Right kidney (tissue), 1 donor: ENCODE data around the gene EEF1AKMT3.
"Not testable (repeated sequence)": the region's sequence is repeated elsewhere in the genome, so short reads cannot be mapped to it uniquely, and the experiment has no call there.

Experiments used
- DNase-seq: peaks from one replicate; pipeline ENCODE4 v3.0.0-alpha.2; 2016

EEF1AKMT3 gene

GRCh38 chr12:57816855-57817151 is 44.4 kb downstream of the EEF1AKMT3 start:
- DNase-seq: no peak

GRCh38 chr12:57817261-57817989 is 45.0 kb downstream of the EEF1AKMT3 start:
- no peak for DNase-seq

GRCh38 chr12:57817990-57818331 is 45.5 kb downstream of the EEF1AKMT3 start:
- not testable (repeated sequence) for DNase-seq

- not testable (repeated sequence) for DNase-seq
These were observed 47.7 kb downstream of the EEF1AKMT3 start for GRCh38 chr12:57820119-57820518.

GRCh38 chr12:57821015-57821414 is 48.6 kb downstream of the EEF1AKMT3 start:
- DNase-seq: not testable (repeated sequence)

GRCh38 chr12:57821474-57822214 is 49.2 kb downstream of the EEF1AKMT3 start:
- DNase-seq: no peak

GRCh38 chr12:57822392-57823130 is 50.1 kb downstream of the EEF1AKMT3 start:
- DNase-seq: no peak

GRCh38 chr12:57823131-57823907 is 50.9 kb downstream of the EEF1AKMT3 start:
- no peak for DNase-seq

GRCh38 chr12:57823908-57824640 is 51.7 kb downstream of the EEF1AKMT3 start:
- no peak for DNase-seq

- DNase-seq: no peak
These were observed 53.0 kb downstream of the EEF1AKMT3 start for GRCh38 chr12:57825451-57825850.

- no peak for DNase-seq
These were observed 54.0 kb downstream of the EEF1AKMT3 start for GRCh38 chr12:57826400-57826799.

- no peak for DNase-seq
These were observed 54.6 kb downstream of the EEF1AKMT3 start for GRCh38 chr12:57826966-57827365.

GRCh38 chr12:57829025-57829777 is 56.8 kb downstream of the EEF1AKMT3 start:
- DNase-seq: no peak

- no peak for DNase-seq
These were observed 58.0 kb downstream of the EEF1AKMT3 start for GRCh38 chr12:57830393-57830792.
